ENCODE data around the gene CALCOCO1.
A peak's percentile ranks its signal among the peaks of the same experiment; 100 is the strongest.

Gene CALCOCO1

DNA sequence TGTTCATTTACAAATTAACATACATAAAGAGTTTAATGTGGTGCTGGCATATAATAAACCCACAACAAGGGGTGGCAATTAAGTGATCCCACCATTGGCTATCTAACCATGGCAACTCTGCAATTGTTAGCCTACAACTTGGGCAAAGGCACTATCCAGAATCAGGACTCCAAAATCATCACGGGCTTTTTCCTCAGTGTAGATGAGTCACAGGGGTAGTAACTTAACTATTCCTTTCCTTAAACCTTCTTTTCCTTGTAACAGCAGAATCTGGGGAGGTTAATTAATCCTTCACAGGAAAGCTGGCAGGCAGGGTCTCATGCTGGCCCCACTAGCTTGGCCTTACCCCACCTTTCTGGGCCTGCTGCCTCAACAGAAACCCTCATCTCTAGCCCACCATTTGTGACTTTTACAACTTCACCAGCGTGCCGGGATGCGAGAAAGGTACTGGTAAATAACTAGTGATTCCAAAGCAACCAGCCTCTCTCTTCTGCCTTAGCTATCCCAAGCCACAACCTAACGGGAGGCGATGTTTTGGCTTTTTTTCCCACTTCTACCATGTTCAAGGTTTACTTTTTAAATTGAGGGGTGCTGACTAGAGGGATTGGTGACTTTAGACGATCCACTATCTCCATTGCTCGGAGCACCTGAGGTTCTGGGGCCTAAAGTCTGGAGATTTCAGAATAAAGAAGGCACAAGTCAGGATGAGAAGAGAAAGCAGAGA lies 52.1 kb downstream of the CALCOCO1 start:
- peak overlapping the region; percentile 97 for H3K4me3 Mint-ChIP-seq
- no peak for DNase-seq
- peak overlapping the region; percentile 95 for H3K27ac Mint-ChIP-seq
- H3K27me3 Mint-ChIP-seq = peaks cover 44% of the 10 kb centered on the region
- peaks cover 44% of the 10 kb centered on the region for H3K4me1 Mint-ChIP-seq
- CTCF ChIA-PET = interaction anchor here (0.5 to 6.6 kb wide), 27 partner anchors 7 to 330 kb away, joined by 3 to 95 read pairs (median 4); partner anchors contain the start of genes ATF7 and CALCOCO1
- peaks cover 33% of the 10 kb centered on the region for H3K36me3 Mint-ChIP-seq
- H3K9me3 Mint-ChIP-seq = no peaks in the 10 kb centered on the region

DNA sequence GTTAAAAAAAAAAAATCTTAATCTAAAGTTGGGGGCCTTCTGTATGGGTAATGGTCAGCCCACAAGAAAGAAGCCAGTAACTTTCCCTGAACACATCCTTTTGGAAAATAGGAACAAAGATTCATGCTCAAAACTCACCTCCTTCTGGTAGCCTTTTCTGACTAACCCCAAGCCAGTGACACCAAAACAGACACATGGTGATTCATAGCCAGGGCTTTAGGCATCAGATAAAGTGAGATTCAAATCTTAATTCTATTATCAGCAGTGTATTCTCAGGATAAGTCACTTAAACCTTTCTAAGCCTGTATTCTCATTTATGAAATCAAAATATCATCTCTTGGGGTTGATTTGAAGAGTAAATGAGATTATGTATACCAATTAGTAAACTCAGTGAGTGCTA lies 56.3 kb downstream of the CALCOCO1 start:
- no peaks in the 10 kb centered on the region for H3K9me3 Mint-ChIP-seq
- DNase-seq = no peak
- H3K27me3 Mint-ChIP-seq = peaks cover 3% of the 10 kb centered on the region
- H3K36me3 Mint-ChIP-seq = peaks cover 57% of the 10 kb centered on the region
- H3K4me1 Mint-ChIP-seq = peaks cover 38% of the 10 kb centered on the region
- no peak overlapping the region for H3K4me3 Mint-ChIP-seq
- CTCF ChIA-PET = interaction anchor here (1.6 to 2.2 kb wide), 2 partner anchors 76 to 128 kb away, joined by 7 read pairs; no protein-coding TSS in a partner anchor
- H3K27ac Mint-ChIP-seq = no peak overlapping the region

DNA sequence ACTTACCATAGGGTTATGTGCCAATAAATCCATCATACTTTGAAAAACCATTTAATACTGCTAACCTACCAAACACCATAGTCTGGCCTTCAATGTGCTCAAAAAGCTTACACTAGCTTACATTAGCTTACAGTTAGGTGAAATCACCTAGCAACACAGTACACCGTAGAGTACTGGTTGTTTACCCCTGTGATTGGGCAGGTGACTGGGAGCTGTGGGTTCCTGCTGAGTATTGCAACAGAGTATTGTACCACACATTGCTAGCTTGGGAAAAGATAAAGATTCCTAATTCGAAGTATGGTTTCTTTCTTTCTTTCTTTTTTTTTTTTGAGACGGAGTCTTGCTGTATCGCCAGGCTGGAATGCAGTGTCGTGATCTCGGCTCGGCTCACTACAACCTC lies 56.9 kb downstream of the CALCOCO1 start:
- H3K27ac Mint-ChIP-seq = no peak overlapping the region
- peaks cover 34% of the 10 kb centered on the region for H3K4me1 Mint-ChIP-seq
- peaks cover 63% of the 10 kb centered on the region for H3K36me3 Mint-ChIP-seq
- no peaks in the 10 kb centered on the region for H3K27me3 Mint-ChIP-seq
- CTCF ChIA-PET = interaction anchor here (0.7 to 2.2 kb wide), 3 partner anchors 41 to 127 kb away, joined by 3 to 7 read pairs (median 7); no protein-coding TSS in a partner anchor
- DNase-seq = no peak
- no peak overlapping the region for H3K4me3 Mint-ChIP-seq
- no peaks in the 10 kb centered on the region for H3K9me3 Mint-ChIP-seq

DNA sequence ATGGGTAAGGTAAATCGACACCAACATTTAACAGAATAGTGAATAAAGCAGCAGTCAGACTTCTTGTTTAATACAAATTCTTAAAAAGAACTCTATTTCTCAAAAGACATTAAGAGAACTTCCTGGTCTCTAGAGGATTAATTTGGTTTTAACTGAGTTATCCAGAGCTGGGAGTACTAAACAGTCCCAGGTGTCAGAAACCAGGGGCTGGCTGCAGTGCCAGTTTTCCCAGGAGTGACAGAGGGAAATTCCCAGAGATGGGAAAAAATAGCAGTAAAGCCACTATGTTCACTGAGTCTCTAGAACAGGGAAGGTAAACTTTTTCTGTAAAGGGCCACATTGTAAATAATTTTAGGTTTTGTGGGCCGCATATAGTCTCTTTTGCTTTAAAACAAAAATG lies 60.2 kb downstream of the CALCOCO1 start:
- Mint-ChIP-seq H3K9me3 (no peaks in the 10 kb centered on the region), H3K27me3 (no peaks in the 10 kb centered on the region), H3K36me3 (peaks cover 58% of the 10 kb centered on the region), H3K4me3 (no peak overlapping the region), H3K4me1 (peaks cover 11% of the 10 kb centered on the region), H3K27ac (no peak overlapping the region)
- CTCF ChIA-PET = interaction anchor here (1.8 kb wide), 1 partner anchor 8 kb away, joined by 5 read pairs; the partner anchor contains the start of gene ATP5MC2
- no peak for DNase-seq

DNA sequence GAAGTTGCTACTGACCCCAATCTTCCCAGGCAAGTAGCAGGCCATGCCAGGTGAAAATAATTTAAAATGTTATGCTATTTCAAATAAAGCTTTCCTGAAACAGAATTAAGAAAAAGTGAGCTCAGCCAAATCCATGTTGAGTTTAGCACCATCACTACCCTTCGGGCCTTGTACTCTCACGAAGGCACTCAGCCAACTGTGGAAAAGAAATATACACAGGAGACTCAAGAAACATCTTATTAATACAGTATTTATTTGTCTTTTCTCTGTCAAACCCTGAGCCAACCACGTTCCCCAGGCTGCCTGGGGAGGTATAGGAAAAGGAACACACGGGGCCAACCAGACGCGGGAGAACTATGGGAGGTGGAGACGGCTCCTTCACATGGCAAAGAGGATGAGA lies 62.3 kb downstream of the CALCOCO1 start:
- Mint-ChIP-seq H3K4me1 (peaks cover 5% of the 10 kb centered on the region), H3K9me3 (no peaks in the 10 kb centered on the region), H3K4me3 (no peak overlapping the region), H3K36me3 (peaks cover 49% of the 10 kb centered on the region), H3K27me3 (no peaks in the 10 kb centered on the region), H3K27ac (no peak overlapping the region)
- DNase-seq = no peak
- CTCF ChIA-PET = interaction anchor here (0.6 to 1.1 kb wide), 2 partner anchors 11 to 287 kb away, joined by 3 to 4 read pairs; partner anchors contain the start of gene ATP5MC2

DNA sequence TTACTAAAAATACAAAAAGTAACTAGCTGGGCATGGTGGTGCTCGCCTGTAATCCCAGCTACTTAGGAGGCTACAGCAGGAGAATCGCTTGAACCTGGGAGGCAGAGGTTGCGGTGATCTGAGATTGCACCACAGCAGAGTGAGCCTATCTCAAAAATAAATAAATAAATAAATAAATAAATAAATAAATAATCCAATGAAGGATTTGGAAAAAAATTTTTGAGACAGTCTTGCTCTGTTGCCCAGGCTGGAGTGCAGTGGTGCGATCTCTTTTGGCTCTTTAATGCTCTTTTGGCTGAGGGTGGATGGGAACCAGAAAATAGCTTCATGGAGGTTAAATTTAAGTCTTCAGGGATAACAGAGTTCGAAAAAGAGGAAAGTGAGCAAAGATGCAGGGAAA lies 63.1 kb downstream of the CALCOCO1 start:
- CTCF ChIA-PET = interaction anchor here (1.1 kb wide), 1 partner anchor 11 kb away, joined by 4 read pairs; the partner anchor contains the start of gene ATP5MC2
- Mint-ChIP-seq H3K4me3 (no peak overlapping the region), H3K4me1 (no peaks in the 10 kb centered on the region), H3K36me3 (peaks cover 42% of the 10 kb centered on the region), H3K27me3 (no peaks in the 10 kb centered on the region), H3K9me3 (no peaks in the 10 kb centered on the region), H3K27ac (peak overlapping the region; percentile 72)
- no peak for DNase-seq

DNA sequence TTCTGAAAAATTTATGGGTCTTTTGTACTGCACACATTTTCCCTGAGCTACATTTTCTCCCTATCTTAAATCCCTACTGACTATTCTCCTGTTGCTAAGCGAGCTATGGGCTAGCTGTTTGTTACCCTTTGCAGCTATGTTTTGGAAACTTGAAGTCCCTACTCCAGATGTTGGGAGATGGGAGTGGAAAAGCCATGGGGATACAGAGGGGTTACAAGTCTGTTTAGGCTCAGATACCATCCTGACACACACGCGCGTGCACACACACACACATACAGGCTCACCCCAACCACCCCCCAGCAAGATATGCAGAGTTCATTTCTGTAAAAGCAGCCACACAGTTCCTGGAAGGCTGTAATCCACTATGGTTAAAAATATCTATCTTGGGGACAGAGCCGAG lies 67.2 kb downstream of the CALCOCO1 start:
- Mint-ChIP-seq H3K4me1 (no peaks in the 10 kb centered on the region), H3K4me3 (no peak overlapping the region)

DNA sequence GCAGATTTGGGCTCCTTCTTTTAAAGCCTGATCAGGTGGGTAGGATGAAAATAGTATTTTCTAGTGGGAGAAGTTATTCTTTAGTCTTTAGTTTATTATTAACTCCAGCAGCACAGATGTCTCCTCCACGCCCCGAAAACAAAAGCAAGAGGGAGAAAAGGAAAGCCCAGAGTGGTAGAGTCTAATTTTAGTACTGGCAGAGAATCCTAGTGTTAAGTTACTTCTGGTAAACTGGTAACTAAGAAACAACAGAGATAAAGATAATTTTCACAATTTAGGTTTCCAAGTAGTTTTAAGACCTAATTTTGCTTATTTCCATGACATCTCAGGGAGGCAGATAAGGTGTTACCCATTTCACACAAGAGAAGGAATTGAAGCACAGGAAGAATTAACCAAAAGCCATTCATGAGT lies 67.7 kb downstream of the CALCOCO1 start:
- CTCF ChIA-PET = no interaction called here

More for the DNA sequence above, 67.2 kb downstream of the CALCOCO1 start:
- no peak overlapping the region for H3K27ac Mint-ChIP-seq
- H3K36me3 Mint-ChIP-seq = peaks cover 18% of the 10 kb centered on the region
- no peak for DNase-seq
- no peaks in the 10 kb centered on the region for H3K9me3 Mint-ChIP-seq
- CTCF ChIA-PET = no interaction called here
- no peaks in the 10 kb centered on the region for H3K27me3 Mint-ChIP-seq

DNA sequence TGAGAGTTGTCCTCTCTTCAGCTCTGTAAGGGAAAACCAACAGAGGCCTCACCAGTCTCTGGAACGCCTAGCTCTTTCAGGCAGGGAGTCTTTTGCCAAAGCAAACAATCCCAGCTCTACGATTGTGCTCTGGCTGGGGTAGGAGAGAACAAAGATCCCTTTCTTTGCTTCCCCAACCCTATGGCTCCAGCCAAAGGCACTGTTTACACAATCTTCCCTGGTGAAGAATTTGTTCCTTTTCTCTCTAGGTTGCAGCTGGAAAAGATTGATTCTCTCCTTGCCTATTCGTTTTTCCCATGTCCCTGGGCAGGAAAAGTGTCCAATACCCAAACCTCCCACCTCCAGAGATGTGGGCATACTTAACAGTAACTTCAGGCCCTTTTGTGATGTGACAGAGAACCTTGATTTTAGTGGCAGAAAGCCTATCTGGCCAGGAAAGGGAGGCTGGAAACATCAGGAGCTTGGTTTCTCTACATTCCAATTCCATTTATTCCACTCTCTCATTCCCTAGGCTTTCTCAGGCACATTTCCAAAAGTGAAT lies 68.2 kb downstream of the CALCOCO1 start:
- peaks cover 11% of the 10 kb centered on the region for H3K36me3 Mint-ChIP-seq
- no peak overlapping the region for H3K4me3 Mint-ChIP-seq
- H3K27me3 Mint-ChIP-seq = no peaks in the 10 kb centered on the region
- no peak for DNase-seq
- no peaks in the 10 kb centered on the region for H3K4me1 Mint-ChIP-seq
- CTCF ChIA-PET = interaction anchor here (1.1 kb wide), 1 partner anchor 116 kb away, joined by 4 read pairs; no protein-coding TSS in a partner anchor
- no peak overlapping the region for H3K27ac Mint-ChIP-seq
- no peaks in the 10 kb centered on the region for H3K9me3 Mint-ChIP-seq

More for the DNA sequence above, 67.7 kb downstream of the CALCOCO1 start:
- DNase-seq = no peak
- Mint-ChIP-seq H3K36me3 (peaks cover 15% of the 10 kb centered on the region), H3K4me3 (no peak overlapping the region), H3K27ac (no peak overlapping the region), H3K4me1 (no peaks in the 10 kb centered on the region), H3K27me3 (no peaks in the 10 kb centered on the region), H3K9me3 (no peaks in the 10 kb centered on the region)

Measured in activated naive CD4-positive, alpha-beta T cell treated with anti-CD3 and anti-CD28 coated beads, Interleukin-2, amount 10 ng/mL, durations not matched to agents 7 days and 5 days (primary cell).